ENCODE results near the gene SSTR3.

The SSTR3 gene

GRCh38 chr22:37240240-37240940 lies 28.1 kb upstream of the SSTR3 start:
- no peak overlapping the region for H3K27ac Mint-ChIP-seq
- H3K27me3 Mint-ChIP-seq (ENCODE audit: low read depth, poor library complexity) = peaks cover 6% of the 10 kb centered on the region
- H3K4me1 Mint-ChIP-seq = peaks cover 43% of the 10 kb centered on the region
- TF ChIP-seq CTCF (IDR thresholded peaks at IDR 0.05) = no peak
- H3K9me3 Mint-ChIP-seq = no peaks in the 10 kb centered on the region
- no peak for DNase-seq
- H3K4me3 Mint-ChIP-seq = no peak overlapping the region
- H3K36me3 Mint-ChIP-seq (ENCODE audit: low read depth) = no peaks in the 10 kb centered on the region

GRCh38 chr22:37239336-37240239 lies 27.3 kb upstream of the SSTR3 start:
- DNase-seq = no peak
- no peak for TF ChIP-seq CTCF (IDR thresholded peaks at IDR 0.05)
- H3K4me3 Mint-ChIP-seq = no peak overlapping the region

GRCh38 chr22:37237371-37238268 lies 25.3 kb upstream of the SSTR3 start:
- Mint-ChIP-seq H3K4me1 (peaks cover 36% of the 10 kb centered on the region), H3K9me3 (no peaks in the 10 kb centered on the region), H3K36me3 (ENCODE audit: low read depth) (no peaks in the 10 kb centered on the region), H3K4me3 (no peak overlapping the region), H3K27ac (no peak overlapping the region), H3K27me3 (ENCODE audit: low read depth, poor library complexity) (peaks cover 15% of the 10 kb centered on the region)
- no peak for TF ChIP-seq CTCF (IDR thresholded peaks at IDR 0.05)
- no peak for DNase-seq

More at GRCh38 chr22:37239336-37240239, 27.3 kb upstream of the SSTR3 start:
- H3K27ac Mint-ChIP-seq = no peak overlapping the region
- no peaks in the 10 kb centered on the region for H3K9me3 Mint-ChIP-seq
- H3K4me1 Mint-ChIP-seq = peaks cover 44% of the 10 kb centered on the region
- no peaks in the 10 kb centered on the region for H3K36me3 Mint-ChIP-seq (ENCODE audit: low read depth)
- H3K27me3 Mint-ChIP-seq (ENCODE audit: low read depth, poor library complexity) = peaks cover 12% of the 10 kb centered on the region

- TF ChIP-seq CTCF (IDR thresholded peaks at IDR 0.05) = no peak
- Mint-ChIP-seq H3K27me3 (ENCODE audit: low read depth, poor library complexity) (peaks cover 11% of the 10 kb centered on the region), H3K4me3 (no peak overlapping the region), H3K27ac (no peak overlapping the region), H3K4me1 (peaks cover 24% of the 10 kb centered on the region), H3K9me3 (no peaks in the 10 kb centered on the region), H3K36me3 (ENCODE audit: low read depth) (no peaks in the 10 kb centered on the region)
- no peak for DNase-seq
These were observed 23.8 kb upstream of the SSTR3 start for GRCh38 chr22:37235897-37236607.
